GM18517 (cell line): ENCODE data around the gene WNK3.
A peak's percentile ranks its signal among the peaks of the same experiment; 100 is the strongest.

Source experiments
- ATAC-seq: cut with Tn5 transposase; IDR thresholded peaks from one replicate; pipeline ENCODE4 v1.9.1; 2021; ENCODE audit warnings: mild to moderate bottlenecking, moderate library complexity; ENCODE audit not compliant: unreplicated experiment

WNK3 gene

DNA sequence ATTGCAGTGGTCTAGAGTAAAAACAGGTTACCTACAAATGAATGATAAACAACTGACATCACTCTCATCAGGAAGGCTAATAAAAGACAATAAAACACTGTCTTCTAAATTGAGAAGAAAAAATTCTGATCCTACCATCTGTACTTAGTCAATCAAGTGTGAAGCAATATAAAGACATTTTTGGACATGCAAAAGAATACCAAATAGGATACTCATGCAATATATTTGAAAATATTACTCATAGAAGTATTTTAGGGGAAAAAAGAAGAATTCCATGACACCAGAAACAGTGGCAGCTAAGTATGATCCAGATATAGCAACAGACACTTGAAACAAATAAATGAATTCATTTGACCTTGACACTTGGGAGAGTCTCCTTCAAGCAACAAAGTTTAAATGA lies 111.0 kb downstream of the WNK3 start:
- ATAC-seq = no peak

- no peak for ATAC-seq
Measured at GRCh38 chrX:54238588-54238987, 119.3 kb downstream of the WNK3 start.

DNA sequence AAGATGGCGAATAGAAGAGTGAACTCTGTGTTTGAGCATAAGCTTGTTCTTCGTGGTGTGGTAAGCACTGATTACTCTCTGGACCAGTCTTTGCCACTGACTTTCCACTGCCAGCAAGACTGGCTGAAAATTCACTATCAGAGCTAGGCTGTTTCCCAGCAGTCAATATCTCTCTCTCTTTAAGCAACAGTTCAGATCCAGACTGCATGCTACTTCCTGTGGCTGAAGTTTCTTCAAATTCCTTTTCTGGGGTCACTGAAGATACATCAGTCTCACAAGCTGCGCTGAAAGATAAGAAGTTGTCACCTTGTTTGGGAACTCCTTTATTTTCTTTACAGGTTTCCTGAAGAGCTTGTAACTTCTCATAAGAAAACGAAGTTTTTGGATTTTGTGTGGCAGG lies 120.8 kb downstream of the WNK3 start:
- ATAC-seq = no peak

DNA sequence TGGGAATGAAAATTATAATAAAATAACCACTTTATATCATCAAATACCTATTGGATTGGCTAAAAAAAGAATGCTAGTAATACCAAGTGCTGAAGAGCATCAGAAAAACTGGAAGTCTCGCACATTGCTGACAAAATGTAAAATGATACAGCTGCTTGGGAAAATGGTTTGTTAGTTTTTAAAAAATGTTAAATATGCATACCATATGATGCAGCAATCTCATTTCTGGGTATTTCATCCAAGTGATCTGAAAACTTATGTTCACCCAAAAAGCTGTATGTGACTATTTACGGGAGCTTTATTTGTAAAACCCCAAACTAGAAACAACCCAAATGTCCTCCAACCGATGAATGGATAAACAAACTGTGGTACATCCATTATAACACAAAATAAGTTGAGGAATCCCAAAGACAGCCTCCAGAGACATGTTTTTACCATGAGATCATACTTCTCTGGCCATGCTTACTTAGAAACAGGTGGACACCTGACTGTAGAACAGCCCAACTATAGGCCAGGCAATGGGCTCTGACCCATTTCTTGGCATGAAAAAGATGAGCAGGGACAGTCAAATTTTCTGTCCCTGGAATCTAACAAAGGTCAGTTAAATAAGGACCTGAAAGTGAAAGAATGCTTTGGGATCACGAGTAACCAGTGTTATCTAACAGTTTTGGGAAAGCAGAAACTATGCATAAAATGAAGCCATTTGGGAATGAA lies 127.3 kb downstream of the WNK3 start:
- ATAC-seq = no peak

DNA sequence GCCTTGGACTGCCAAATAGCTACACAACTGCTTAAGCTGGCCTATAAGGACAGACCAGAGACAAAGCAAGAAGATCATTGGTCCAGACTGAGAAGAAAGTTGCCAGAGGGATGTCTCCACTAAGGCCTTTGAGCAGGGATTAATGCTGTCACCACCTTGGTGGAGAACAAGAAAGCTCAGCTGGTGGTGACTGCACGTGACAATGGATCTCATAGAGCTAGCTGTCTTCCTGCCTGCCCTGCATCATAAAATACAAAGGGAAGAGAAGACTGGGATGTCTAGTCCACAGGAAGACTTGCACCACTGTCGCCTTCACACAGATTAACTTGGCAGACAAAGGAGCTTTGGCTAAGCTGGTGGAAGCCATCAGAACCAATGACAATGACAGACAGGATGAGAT lies 134.3 kb downstream of the WNK3 start:
- no peak for ATAC-seq

DNA sequence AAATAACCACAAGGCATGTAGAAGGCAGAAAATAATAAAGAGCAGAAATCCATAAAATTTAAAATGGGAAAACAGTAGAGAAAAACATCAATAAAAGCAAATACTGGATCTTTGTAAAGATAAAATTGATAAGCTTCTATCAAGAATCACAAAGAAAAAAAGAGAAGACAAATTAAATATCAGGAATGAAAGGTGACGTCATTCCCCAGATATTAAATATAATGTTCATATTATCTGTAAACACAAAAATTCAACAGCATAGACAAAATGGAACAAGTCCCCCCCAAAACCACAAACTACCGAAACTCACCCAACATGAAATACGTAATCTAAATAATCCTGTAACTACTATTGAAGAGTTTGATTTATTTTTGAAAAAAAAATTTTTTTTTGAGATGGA lies 144.2 kb downstream of the WNK3 start:
- ATAC-seq = no peak

DNA sequence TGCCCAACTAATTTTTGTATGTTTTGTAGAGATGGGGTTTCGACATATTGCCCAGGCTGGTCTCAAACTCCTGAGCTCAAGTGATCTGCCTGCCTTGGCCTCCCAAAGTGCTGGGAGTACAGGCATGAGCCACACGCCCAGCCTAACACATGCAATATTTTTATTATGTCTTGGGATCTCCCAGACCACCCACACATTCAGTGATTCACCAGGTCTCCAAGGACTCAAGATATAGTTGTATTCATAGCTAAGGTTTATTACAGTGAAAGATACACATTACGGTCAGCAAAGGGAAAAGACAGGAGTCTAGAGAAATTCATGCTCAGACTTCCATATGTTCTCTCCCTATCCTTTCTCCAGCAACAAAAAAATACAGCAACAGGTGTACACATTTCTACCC lies 149.3 kb downstream of the WNK3 start:
- ATAC-seq = no peak

GRCh38 chrX:54198262-54198661 lies 159.6 kb downstream of the WNK3 start:
- ATAC-seq = no peak

GRCh38 chrX:54194982-54195588 lies 162.8 kb downstream of the WNK3 start:
- no peak for ATAC-seq

GRCh38 chrX:54193085-54193821 lies 164.6 kb downstream of the WNK3 start:
- ATAC-seq = no peak

DNA sequence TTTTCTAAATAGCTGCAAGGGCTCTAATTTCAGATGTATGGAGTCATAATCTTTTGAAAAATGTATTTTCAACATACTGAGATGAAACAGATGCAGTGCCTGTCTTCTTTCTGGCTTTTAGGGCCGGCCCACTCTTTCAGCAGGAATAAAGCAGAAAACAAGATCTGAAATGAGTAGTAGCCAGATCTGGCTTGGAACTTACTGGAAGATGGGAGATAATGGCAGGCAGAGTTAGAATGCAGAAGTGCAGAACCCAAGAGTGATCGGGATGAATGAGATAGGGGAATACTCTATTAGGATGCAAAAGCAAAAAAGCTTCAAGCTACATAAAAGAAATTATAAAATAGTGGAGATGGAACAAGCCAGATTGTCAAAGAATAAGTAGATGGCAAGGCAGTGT lies 173.4 kb downstream of the WNK3 start:
- no peak for ATAC-seq

DNA sequence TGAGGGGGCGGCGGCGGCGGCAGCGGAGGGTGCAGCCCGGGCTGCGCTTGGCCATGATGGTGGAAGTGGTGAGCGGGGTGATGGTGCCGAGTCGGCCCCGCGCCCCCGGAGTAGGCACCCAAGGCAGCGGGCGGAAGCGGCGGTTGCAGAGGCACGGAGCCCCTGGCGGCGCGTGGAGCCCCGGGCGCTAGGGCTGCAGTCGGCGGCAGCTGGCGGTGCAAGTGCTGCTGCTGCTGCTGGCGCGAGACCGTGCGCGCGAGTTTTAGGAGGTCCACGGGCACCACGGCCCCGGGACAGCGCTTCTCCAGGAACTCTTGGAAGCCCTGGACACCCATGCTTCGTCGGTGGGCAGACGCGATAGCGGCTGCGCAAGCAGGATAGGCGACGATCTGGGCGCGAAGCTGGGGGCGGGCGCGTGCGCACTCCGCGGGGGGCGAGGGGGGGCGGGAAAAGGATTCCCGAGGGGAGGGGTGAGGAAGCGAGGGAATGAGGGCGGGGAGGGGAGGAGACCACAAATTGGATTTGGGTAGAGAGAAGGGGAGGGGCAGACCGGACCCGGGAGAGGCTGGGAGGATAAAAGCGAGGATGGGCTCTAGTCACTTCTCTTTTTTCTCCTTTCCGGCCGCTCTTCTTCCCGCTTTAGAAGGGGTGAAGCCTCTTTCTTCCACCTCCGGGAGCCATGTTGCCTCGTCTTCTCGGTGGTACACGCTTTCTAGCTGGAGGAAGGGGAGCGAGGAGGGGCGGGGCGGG lies 174.8 kb downstream of the WNK3 start, which contains the start of gene FAM120C:
FAM120C (minus strand) TSS at position 391 of the 750 bp plus-strand sequence; CDS start at position 335, 56 bp downstream.
- peak; percentile 42 for ATAC-seq

DNA sequence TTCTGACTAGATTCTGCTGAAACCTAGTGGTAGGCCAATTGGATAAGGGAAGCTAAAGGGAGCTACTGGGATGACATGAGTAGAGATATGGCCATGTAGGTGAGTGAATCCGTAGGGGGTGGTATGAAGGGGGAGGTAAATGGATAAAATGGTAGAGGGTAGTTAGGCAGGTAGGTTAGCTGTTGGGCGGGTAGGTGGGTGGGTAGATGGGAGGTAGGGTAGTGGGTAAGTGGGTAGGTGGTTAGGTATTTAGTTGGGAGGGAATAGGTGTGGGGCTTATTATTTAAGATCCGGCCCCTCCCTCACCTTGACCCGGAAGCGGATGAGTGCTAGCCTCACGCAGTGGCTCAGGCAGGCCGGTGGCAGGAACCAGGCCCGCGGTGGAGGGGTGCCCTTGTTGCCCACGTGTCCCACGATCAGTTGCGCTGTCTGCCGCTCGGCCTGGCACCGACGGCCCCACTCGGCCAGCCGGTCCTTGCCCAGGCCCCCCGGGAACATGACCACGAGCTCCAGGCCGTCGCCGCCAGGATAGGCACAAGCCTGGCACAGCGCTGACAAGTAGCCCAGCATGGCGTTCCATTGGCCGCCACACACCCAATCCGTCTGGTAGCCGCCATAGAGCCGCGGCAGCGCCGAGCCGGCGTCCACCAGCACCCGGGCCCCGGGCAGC lies 175.5 kb downstream of the WNK3 start:
- ATAC-seq = peak; percentile 64

- ATAC-seq = no peak
Measured at GRCh38 chrX:54181202-54181953, 176.5 kb downstream of the WNK3 start.

GRCh38 chrX:54180403-54180802 lies 177.4 kb downstream of the WNK3 start:
- no peak for ATAC-seq

- ATAC-seq = no peak
Measured at GRCh38 chrX:54178100-54178940, 179.5 kb downstream of the WNK3 start.

GRCh38 chrX:54177306-54177705 lies 180.5 kb downstream of the WNK3 start:
- ATAC-seq = no peak

DNA sequence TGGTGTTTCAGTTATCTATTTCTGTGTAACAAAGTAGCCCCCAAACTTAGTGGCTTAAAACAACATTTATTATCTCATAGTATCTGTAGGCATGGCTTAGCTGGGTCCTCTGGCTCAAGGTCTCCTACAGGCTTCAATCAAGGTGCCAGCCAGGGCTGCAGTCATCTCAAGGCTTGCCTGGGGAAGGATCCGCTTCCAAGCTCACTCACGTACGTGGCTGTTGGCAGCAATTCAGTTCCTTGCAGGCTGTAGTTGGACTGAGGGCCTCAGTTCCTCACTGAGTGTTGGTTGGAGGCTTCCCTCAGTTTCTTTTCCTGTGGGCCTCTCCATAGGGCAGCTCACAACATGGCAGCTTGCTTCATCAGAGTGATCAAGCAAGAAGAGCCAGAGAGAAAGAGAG lies 184.1 kb downstream of the WNK3 start:
- no peak for ATAC-seq

- no peak for ATAC-seq
Measured at GRCh38 chrX:54172455-54172854, 185.4 kb downstream of the WNK3 start.
